ENCODE measurements around the gene KCNMA1. TPM values are rescaled to one million over a fixed set of nuclear protein-coding genes. Genes with fewer than 3 reads are reported as not detected.

KCNMA1 gene
- total RNA-seq, 1 experiment from 2014 or later, result 143 TPM

DNA sequence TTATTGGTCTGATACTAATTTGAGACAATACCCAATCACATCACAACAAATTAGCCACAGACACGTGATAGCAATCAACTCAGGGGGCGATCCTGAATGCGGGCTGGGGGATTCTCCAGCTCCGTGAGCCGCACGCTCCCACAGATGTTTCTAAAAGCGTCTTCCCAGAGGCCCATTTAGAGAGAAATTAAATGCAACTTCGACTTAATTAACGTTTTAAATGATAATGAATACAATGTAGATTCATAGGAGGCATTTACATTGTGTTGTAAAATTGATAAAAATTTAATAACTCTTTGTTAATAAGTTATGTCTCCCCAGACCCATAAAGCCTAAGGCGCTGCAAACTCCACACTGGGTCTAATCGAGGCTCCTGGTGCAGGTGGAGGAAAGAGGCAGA, 642.6 kb downstream of the KCNMA1 start:
- no peak overlapping the region for H2AFZ ChIP-seq (ENCODE audit: low read length)
- intact Hi-C loops (cut with micrococcal nuclease), result no loop called here
- BruUV-seq (replicated peaks), result no TSS peak
- ChIA-PET CTCF (no interaction called here), POLR2A (ENCODE audit: unreplicated experiment) (interaction anchor here (0.7 kb wide), 1 partner anchor 58 kb away, joined by 3 read pairs; no protein-coding TSS in a partner anchor)
- no peaks in the 10 kb centered on the region for H3F3A ChIP-seq (ENCODE audit: low read length, unreplicated experiment)
- DNase-seq (no peak), ATAC-seq (no peak)
- TF ChIP-seq, protein P1, sequence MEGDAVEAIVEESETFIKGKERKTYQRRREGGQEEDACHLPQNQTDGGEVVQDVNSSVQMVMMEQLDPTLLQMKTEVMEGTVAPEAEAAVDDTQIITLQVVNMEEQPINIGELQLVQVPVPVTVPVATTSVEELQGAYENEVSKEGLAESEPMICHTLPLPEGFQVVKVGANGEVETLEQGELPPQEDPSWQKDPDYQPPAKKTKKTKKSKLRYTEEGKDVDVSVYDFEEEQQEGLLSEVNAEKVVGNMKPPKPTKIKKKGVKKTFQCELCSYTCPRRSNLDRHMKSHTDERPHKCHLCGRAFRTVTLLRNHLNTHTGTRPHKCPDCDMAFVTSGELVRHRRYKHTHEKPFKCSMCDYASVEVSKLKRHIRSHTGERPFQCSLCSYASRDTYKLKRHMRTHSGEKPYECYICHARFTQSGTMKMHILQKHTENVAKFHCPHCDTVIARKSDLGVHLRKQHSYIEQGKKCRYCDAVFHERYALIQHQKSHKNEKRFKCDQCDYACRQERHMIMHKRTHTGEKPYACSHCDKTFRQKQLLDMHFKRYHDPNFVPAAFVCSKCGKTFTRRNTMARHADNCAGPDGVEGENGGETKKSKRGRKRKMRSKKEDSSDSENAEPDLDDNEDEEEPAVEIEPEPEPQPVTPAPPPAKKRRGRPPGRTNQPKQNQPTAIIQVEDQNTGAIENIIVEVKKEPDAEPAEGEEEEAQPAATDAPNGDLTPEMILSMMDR (conservative IDR thresholded peaks at IDR 0.05; ENCODE audit: low read depth, low read length), result no peak
- TF ChIP-seq EZH2 (IDR thresholded peaks at IDR 0.05; ENCODE audit: low read length, unreplicated experiment) (no peak), EZH2phosphoT487 (IDR thresholded peaks at IDR 0.05; ENCODE audit: borderline replicate concordance, low read length) (no peak)
- no peak overlapping the region for H3K4me3 ChIP-seq (ENCODE audit: low read length)
- H3K4me2 ChIP-seq (ENCODE audit: low read length), result no peak overlapping the region
- no peak overlapping the region for H3K27ac ChIP-seq (ENCODE audit: low read length)
- no peak overlapping the region for H3K9ac ChIP-seq (ENCODE audit: low read length)
- no peaks in the 10 kb centered on the region for H3K79me2 ChIP-seq (ENCODE audit: low read length)
- no peaks in the 10 kb centered on the region for H3K9me3 ChIP-seq (ENCODE audit: low read length)
- no peaks in the 10 kb centered on the region for H3K36me3 ChIP-seq (ENCODE audit: low read depth, low read length)
- no peaks in the 10 kb centered on the region for H4K20me1 ChIP-seq (ENCODE audit: low read length)
- H3K27me3 ChIP-seq (ENCODE audit: low read length), result no peaks in the 10 kb centered on the region
- H3K4me1 ChIP-seq (ENCODE audit: insufficient read depth, low read length), result no peaks in the 10 kb centered on the region
- H3K9me2 ChIP-seq (replicated peaks; ENCODE audit: low read length), result no peaks in the 10 kb centered on the region

DNA sequence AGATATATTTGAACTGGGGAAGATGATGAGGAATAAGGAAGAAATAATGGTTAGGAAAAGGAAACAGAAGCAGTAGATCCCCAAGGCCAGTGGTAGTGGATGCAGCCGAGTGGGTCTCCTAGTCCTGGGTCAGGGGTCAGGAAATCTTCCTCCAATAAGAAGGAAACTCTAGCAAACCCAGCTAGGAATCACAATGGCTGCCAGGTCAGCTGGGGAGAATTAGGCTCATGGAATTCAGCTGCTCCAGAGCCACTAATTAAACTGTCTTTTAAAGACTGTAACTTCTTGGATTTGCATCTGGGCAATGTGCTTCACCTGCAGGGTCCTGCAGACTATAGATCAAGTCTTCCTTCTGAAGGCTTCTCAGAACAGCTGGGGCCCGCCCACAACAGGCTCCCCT, 644.4 kb downstream of the KCNMA1 start:
- H2AFZ ChIP-seq (ENCODE audit: low read length), result no peak overlapping the region
- intact Hi-C loops (cut with micrococcal nuclease), result no loop called here
- H3K4me3 ChIP-seq (ENCODE audit: low read length), result no peak overlapping the region
- POLR2A ChIA-PET (ENCODE audit: unreplicated experiment), result no interaction called here
- TF ChIP-seq, protein P1 (conservative IDR thresholded peaks at IDR 0.05; ENCODE audit: low read depth, low read length), result no peak
- no peak for TF ChIP-seq EZH2 (IDR thresholded peaks at IDR 0.05; ENCODE audit: low read length, unreplicated experiment)
- no peak for TF ChIP-seq EZH2phosphoT487 (IDR thresholded peaks at IDR 0.05; ENCODE audit: borderline replicate concordance, low read length)
- CTCF ChIA-PET, result no interaction called here
- no peaks in the 10 kb centered on the region for H3K4me1 ChIP-seq (ENCODE audit: insufficient read depth, low read length)
- H3K4me2 ChIP-seq (ENCODE audit: low read length), result no peak overlapping the region
- H3F3A ChIP-seq (ENCODE audit: low read length, unreplicated experiment), result no peaks in the 10 kb centered on the region
- H3K36me3 ChIP-seq (ENCODE audit: low read depth, low read length), result no peaks in the 10 kb centered on the region
- DNase-seq (no peak), ATAC-seq (no peak)
- no peak overlapping the region for H3K9ac ChIP-seq (ENCODE audit: low read length)
- no peaks in the 10 kb centered on the region for H3K27me3 ChIP-seq (ENCODE audit: low read length)
- H3K9me3 ChIP-seq (ENCODE audit: low read length), result no peaks in the 10 kb centered on the region
- H4K20me1 ChIP-seq (ENCODE audit: low read length), result no peaks in the 10 kb centered on the region
- no TSS peak for BruUV-seq (replicated peaks)
- H3K9me2 ChIP-seq (replicated peaks; ENCODE audit: low read length), result no peaks in the 10 kb centered on the region
- no peak overlapping the region for H3K27ac ChIP-seq (ENCODE audit: low read length)
- H3K79me2 ChIP-seq (ENCODE audit: low read length), result no peaks in the 10 kb centered on the region

DNA sequence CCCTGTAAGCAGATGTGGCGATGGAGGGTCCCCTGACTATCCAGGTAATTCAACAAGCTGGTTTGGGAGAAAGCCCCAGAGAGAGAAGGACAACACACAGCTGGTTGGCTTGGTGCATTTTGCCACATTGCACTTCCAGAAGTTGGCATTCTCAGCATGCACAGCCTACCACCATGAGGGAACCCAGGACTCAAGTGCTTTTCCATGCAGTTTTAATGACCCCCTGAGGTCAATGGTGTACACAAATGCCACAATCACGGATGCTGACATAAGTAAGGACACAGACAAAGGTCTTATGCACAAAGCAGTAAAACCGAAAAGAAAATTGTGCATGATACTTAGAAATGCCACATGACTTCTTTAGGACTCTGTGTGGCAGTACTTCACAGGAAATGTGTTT, 645.1 kb downstream of the KCNMA1 start:
- no peak for ATAC-seq
- H3K4me1 ChIP-seq (ENCODE audit: insufficient read depth, low read length), result no peaks in the 10 kb centered on the region
- H3K9me3 ChIP-seq (ENCODE audit: low read length), result no peaks in the 10 kb centered on the region
- H3K36me3 ChIP-seq (ENCODE audit: low read depth, low read length), result no peaks in the 10 kb centered on the region
- H3K27ac ChIP-seq (ENCODE audit: low read length), result no peak overlapping the region
- H3K9ac ChIP-seq (ENCODE audit: low read length), result no peak overlapping the region
- intact Hi-C loops (cut with micrococcal nuclease), result no loop called here
- TF ChIP-seq EZH2 (IDR thresholded peaks at IDR 0.05; ENCODE audit: low read length, unreplicated experiment) (no peak), EZH2phosphoT487 (IDR thresholded peaks at IDR 0.05; ENCODE audit: borderline replicate concordance, low read length) (no peak)
- TF ChIP-seq, protein P1 (conservative IDR thresholded peaks at IDR 0.05; ENCODE audit: low read depth, low read length), result no peak
- H3K9me2 ChIP-seq (replicated peaks; ENCODE audit: low read length), result no peaks in the 10 kb centered on the region
- H3F3A ChIP-seq (ENCODE audit: low read length, unreplicated experiment), result no peaks in the 10 kb centered on the region
- ChIA-PET POLR2A (ENCODE audit: unreplicated experiment) (no interaction called here), CTCF (no interaction called here)
- H3K4me2 ChIP-seq (ENCODE audit: low read length), result no peak overlapping the region
- no peaks in the 10 kb centered on the region for H3K27me3 ChIP-seq (ENCODE audit: low read length)
- H3K79me2 ChIP-seq (ENCODE audit: low read length), result no peaks in the 10 kb centered on the region
- no peak overlapping the region for H3K4me3 ChIP-seq (ENCODE audit: low read length)
- no peaks in the 10 kb centered on the region for H4K20me1 ChIP-seq (ENCODE audit: low read length)
- DNase-seq, result no peak
- BruUV-seq (replicated peaks), result no TSS peak
- H2AFZ ChIP-seq (ENCODE audit: low read length), result no peak overlapping the region

Data from PC-3 (cell line).